GM19395 (cell line): ENCODE measurements around the gene DLL4.
"Not testable (repeated sequence)": the region's sequence is repeated elsewhere in the genome, so short reads cannot be mapped to it uniquely, and the experiment has no call there.

Experiments
- ATAC-seq: cut with Tn5 transposase; IDR thresholded peaks from one replicate; pipeline ENCODE4 v1.9.1; 2021; ENCODE audit warnings: mild to moderate bottlenecking, moderate library complexity; ENCODE audit not compliant: unreplicated experiment

Gene DLL4

GRCh38 chr15:40957041-40957555, 28.0 kb downstream of the DLL4 start:
- no peak for ATAC-seq

GRCh38 chr15:40957581-40958051, 28.5 kb downstream of the DLL4 start:
- no peak for ATAC-seq

GRCh38 chr15:40958146-40958545, 29.0 kb downstream of the DLL4 start:
- ATAC-seq, result no peak

- ATAC-seq, result no peak
Observed at GRCh38 chr15:40958723-40959122, 29.6 kb downstream of the DLL4 start.

DNA sequence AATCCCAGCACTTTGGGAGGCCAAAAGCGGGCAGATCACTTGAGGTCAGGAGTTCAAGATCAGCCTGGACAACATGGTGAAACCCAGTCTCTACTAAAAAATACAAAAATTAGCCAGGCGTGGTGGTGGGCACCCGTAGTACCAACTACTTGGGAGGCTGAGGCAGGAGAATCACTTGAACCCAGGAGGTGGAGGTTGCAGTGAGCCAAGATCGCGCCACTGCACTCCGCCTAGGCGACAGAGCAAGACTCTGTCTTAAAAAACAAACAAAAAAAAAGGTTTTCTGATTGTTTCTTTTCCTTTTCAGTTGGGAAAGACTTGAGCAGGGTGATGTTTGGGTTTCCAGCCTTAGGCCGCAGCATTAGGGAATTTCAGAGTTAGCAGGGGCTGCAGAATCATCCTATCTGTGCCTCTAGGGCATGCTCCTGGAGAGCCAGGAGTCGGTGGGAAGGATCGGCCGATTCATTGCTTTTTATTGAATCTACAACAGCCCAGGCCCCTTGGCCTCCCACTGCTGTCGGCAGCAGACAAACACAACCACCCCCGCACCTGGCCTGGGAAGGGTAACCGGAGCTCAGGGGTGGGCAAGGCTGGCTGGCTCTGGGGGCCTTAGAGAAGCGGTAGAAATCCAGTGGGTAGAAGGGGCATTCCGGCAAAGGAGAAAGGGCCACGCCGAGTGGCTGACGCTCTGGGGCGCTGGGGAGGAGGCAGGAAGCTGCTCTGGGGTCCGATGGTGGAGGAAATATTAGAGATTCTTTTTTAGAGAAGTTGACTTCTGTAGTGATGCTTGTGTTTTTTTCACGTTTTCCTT, 30.4 kb downstream of the DLL4 start:
- no peak for ATAC-seq

GRCh38 chr15:40960151-40960885, 31.2 kb downstream of the DLL4 start:
- ATAC-seq, result no peak

- ATAC-seq, result no peak
Observed at GRCh38 chr15:40960925-40961324, 31.8 kb downstream of the DLL4 start.

GRCh38 chr15:40961740-40962139, 32.6 kb downstream of the DLL4 start:
- ATAC-seq, result not testable (repeated sequence)

GRCh38 chr15:40962317-40962716, 33.2 kb downstream of the DLL4 start:
- not testable (repeated sequence) for ATAC-seq

GRCh38 chr15:40963201-40963600, 34.1 kb downstream of the DLL4 start:
- no peak for ATAC-seq

DNA sequence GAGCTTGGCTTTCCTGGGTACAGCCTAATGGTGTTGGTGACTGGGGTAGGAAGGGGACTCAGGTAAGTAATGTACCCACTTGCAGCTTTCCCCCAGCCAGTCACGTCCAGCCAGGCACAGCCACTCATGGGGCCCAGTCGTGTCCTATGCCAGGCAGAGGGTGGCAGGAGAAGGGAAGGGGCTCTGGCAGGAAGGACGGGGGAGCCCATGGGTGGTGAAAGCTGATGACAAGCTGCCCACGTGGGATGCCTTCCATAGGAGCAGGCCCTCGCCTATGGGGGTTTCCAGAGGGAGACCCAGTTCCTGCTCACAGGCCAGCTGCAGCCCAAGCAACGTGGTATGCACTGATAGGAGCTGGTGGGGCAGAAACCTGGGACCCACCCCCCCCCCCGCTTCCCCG, 34.9 kb downstream of the DLL4 start:
- no peak for ATAC-seq

- no peak for ATAC-seq
Observed at GRCh38 chr15:40964634-40965033, 35.5 kb downstream of the DLL4 start.

DNA sequence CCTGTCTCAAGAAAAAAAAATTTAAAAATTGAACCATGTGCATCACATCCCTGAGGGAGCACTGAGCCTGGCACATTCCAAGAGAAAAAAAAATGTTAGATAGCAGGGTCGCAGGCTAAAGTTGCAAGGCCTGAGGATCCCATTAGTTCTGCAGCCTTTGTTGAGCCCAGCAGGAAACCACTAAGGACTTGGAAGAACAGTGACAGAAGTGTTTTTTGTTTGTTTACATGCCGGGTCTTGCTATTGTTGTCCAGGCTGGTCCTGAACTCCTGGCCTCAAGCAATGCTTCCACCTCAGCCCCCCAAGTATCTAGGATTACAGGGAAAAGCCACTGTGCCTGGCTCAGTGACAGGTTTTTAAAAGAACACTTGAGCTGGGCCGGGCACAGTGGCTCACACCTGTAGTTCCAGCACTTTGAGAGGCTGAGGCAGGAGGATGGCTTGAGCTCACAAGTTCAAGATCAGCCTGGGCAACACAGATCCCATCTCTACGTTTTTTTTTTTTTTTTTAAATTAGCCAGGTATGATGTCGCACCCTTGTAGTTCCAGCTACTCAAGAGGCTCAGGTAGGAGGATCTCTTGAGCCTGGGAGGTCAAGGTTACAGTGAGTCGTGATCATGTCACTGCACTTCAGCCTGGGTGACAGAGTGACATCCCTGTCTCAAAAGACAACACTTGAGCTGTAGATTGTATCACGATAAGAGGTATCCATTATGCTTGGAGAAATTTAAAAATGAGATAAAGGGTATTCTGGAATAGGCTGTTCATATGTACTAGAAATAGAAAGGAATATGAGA, 39.3 kb downstream of the DLL4 start:
- ATAC-seq, result no peak

DNA sequence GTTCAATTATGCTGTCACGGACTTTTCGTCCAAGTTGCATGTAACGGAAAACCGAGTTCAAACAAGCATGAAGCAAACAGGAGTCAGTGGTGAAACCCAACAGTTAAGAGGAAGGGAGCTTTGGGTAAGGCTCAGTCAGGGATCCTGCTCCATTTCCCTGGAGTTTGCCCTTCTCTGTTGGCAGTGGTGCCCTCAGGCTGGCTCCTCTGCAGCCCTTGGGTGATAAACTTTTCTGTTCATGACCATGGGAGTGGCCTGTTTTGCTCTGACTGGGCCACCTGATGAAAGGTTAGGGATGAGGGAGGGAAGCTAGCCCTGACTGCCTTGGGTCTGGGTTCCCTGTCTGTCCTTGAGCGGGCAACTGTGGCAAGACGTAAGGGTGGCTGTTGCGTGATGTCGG, 40.2 kb downstream of the DLL4 start:
- no peak for ATAC-seq

DNA sequence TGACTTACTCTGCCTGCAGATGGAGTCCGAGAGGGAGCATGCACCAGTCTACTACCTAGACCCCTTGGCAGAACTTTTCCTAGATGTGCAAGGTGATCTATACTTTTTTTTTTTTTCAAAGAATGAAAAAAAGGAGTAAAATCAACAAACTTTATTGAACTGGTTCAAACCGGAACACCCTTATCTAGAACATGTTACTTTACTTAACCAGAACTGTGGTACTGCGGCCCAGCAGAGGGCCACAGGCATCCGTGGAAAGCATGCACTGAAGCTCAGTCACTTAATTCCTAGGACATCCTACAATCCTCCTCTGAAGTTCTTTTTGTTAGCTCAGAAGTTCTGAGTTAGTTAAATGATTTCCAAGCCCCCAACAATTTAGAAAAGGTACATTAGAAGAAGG, 45.7 kb downstream of the DLL4 start:
- ATAC-seq, result no peak

- ATAC-seq, result no peak
Observed at GRCh38 chr15:40976819-40977218, 47.7 kb downstream of the DLL4 start.

GRCh38 chr15:40978141-40978540, 49.0 kb downstream of the DLL4 start:
- no peak for ATAC-seq

DNA sequence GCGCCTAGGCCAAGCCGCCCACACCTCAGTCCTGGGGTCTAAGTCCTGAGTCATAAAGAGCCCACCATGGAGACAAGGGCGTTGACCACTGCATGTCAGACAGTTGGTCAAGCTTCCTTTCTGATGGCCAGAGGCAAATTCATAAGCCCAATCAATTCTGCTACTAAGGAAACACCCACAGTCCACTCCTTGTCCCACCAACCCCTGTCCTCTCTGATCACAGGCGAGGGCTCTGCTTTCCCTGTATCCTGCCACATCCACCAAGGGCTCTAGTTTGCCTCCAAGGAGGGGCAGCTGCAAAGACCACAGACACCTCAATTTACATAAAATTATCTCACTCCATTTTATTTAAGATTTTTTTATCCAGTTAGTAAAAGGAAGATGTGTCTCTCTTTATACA, 49.4 kb downstream of the DLL4 start:
- no peak for ATAC-seq

- ATAC-seq, result no peak
Observed at GRCh38 chr15:40981186-40981585, 52.0 kb downstream of the DLL4 start.

- no peak for ATAC-seq
Observed at GRCh38 chr15:40982855-40983254, 53.7 kb downstream of the DLL4 start.

GRCh38 chr15:40984406-40984805, 55.3 kb downstream of the DLL4 start:
- ATAC-seq, result no peak
